HCT116 (cell line): ENCODE measurements around the gene SELPLG. TPM values are rescaled to one million over a fixed set of nuclear protein-coding genes. Genes with fewer than 3 reads are reported as not detected.

Source experiments
- ATAC-seq: fragments of 200-7000 bp; cut with Tn5 transposase; 2 replicates; pipeline ENCODE4 v1.9.1; 2020; ENCODE audit warnings: mild to moderate bottlenecking, moderate library complexity
- BruUV-seq: library from RNA; stranded (reverse); fragments of 400-500 nt; replicated peaks from 2 replicates; lab custom pipeline; 2021; lab: Mats Ljungman, UMichigan
- CTCF ChIA-PET: fragments of 300-600 bp; sonication (Branson Sonifier 250); formaldehyde crosslinking; loops from one replicate; lab custom pipeline; 2021; ENCODE audit warnings: antibody characterized with exemption; lab: Charles Lee
- POLR2A ChIA-PET: fragments of 300-600, 350-600 bp; sonication (Branson Sonifier 250); formaldehyde crosslinking; loops from one replicate; lab custom pipeline; 2021; ENCODE audit warnings: antibody characterized with exemption; lab: Charles Lee
- RAD21 ChIA-PET, 2 experiments: fragments of 300-600 bp; sonication (Branson Sonifier 250); formaldehyde crosslinking; loops; one replicate each; lab custom pipeline; 2023; ENCODE audit warnings: low total read pairs in 2 of 2; ENCODE audit not compliant: uncharacterized antibody in 2 of 2, unreplicated experiment in 2 of 2, low non-redundant PET in 1 of 2; lab: Charles Lee
- DNase-seq: peaks from one replicate; pipeline ENCODE4 v3.0.0-alpha.2; 2010; ENCODE audit warnings: low read depth, low spot score
- H2AFZ ChIP-seq: fragments of 200-600 bp; shearing (Covaris generic), sonication (generic); 2 replicates; pipeline ENCODE4 v1.6.1; 2017; ENCODE audit warnings: low read depth, mixed run types, mixed read lengths, antibody characterized with exemption, low read length; ENCODE audit not compliant: poor library complexity, severe bottlenecking
- H3K27ac ChIP-seq: 2 replicates; pipeline ENCODE4 v1.5.1; 2012; ENCODE audit warnings: low read depth, low read length
- H3K27me3 ChIP-seq: fragments of 200-600 bp; sonication (generic); 2 replicates; pipeline ENCODE4 v1.6.1; 2016; ENCODE audit warnings: mixed run types, low read length, mixed read lengths; ENCODE audit not compliant: insufficient read depth
- H3K36me3 ChIP-seq, 2 experiments: fragments of 200-500 bp in 1 of 2; fragments of 200-600 bp in 1 of 2; sonication (Bioruptor generic) in 1 of 2; sonication (generic) in 1 of 2; 2 replicates each; pipeline versions ENCODE4 v1.5.1 to v1.6.1; 2014 to 2016; ENCODE audit warnings: low read length in 2 of 2, inconsistent platforms in 1 of 2, mixed read lengths in 1 of 2, mixed run types in 1 of 2; ENCODE audit not compliant: insufficient read depth in 2 of 2, control insufficient read depth in 1 of 2
- H3K4me1 ChIP-seq, 2 experiments: fragments of 200-600 bp in 1 of 2; sonication (generic) in 1 of 2; 2 replicates each; pipeline versions ENCODE4 v1.5.1 to v1.6.1; 2012 to 2017; ENCODE audit warnings: low read length in 2 of 2, inconsistent platforms in 1 of 2, mild to moderate bottlenecking in 1 of 2, mixed read lengths in 1 of 2, mixed run types in 1 of 2, moderate library complexity in 1 of 2; ENCODE audit not compliant: insufficient read depth in 2 of 2, control insufficient read depth in 1 of 2
- H3K4me2 ChIP-seq: fragments of 200-600 bp; sonication (generic); 2 replicates; pipeline ENCODE4 v1.6.1; 2017; ENCODE audit warnings: mixed run types, low read length, mixed read lengths
- H3K4me3 ChIP-seq, 2 experiments: fragments of 200-600 bp in 1 of 2; sonication (generic) in 1 of 2; replicated peaks in 1 of 2; 2 replicates each; pipeline ENCODE4 v1.5.1; 2011 to 2016; ENCODE audit warnings: low read length in 2 of 2, control low read depth in 1 of 2, low read depth in 1 of 2, mild to moderate bottlenecking in 1 of 2, mixed read lengths in 1 of 2, mixed run types in 1 of 2
- H3K79me2 ChIP-seq: fragments of 200-600 bp; sonication (generic); 2 replicates; pipeline ENCODE4 v1.6.1; 2017; ENCODE audit warnings: mild to moderate bottlenecking, mixed run types, low read length, moderate library complexity, mixed read lengths; ENCODE audit not compliant: insufficient read depth
- H3K9ac ChIP-seq: fragments of 200-600 bp; sonication (generic); 2 replicates; pipeline ENCODE4 v1.6.1; 2016; ENCODE audit warnings: low read length, mixed read lengths
- H3K9me2 ChIP-seq: fragments of 200-600 bp; sonication (generic), shearing (Covaris generic); 2 replicates; pipeline ENCODE4 v1.6.1; 2017; ENCODE audit warnings: mixed run types, mild to moderate bottlenecking, moderate library complexity; ENCODE audit not compliant: insufficient read depth
- H3K9me3 ChIP-seq, 2 experiments: fragments of 200-500 bp in 1 of 2; fragments of 200-600 bp in 1 of 2; sonication (Bioruptor generic) in 1 of 2; sonication (generic) in 1 of 2; 2 replicates each; pipeline ENCODE4 v1.6.1; 2014 to 2017; ENCODE audit warnings: low read length in 2 of 2, mixed read lengths in 2 of 2, inconsistent platforms in 1 of 2, low read depth in 1 of 2, mild to moderate bottlenecking in 1 of 2, mixed run types in 1 of 2, moderate library complexity in 1 of 2; ENCODE audit not compliant: control insufficient read depth in 1 of 2, insufficient read depth in 1 of 2
- H4K20me1 ChIP-seq: fragments of 200-600 bp; sonication (generic), shearing (Covaris generic); 2 replicates; pipeline ENCODE4 v1.6.1; 2017; ENCODE audit warnings: mixed run types, mild to moderate bottlenecking, moderate library complexity; ENCODE audit not compliant: insufficient read depth
- CEBPB ChIP-seq: IDR thresholded peaks from 2 replicates; pipeline ENCODE4 v1.6.1; 2012; ENCODE audit warnings: low read depth
- EGR1 ChIP-seq: IDR thresholded peaks from 2 replicates; pipeline ENCODE4 v1.6.1; 2012; ENCODE audit warnings: low read depth
- EZH2 ChIP-seq: fragments of 200-600 bp; sonication (generic); IDR thresholded peaks from 2 replicates; pipeline ENCODE4 v1.6.1; 2017; ENCODE audit warnings: antibody characterized with exemption, mixed run types
- EZH2phosphoT487 ChIP-seq: fragments of 200-600 bp; IDR thresholded peaks from 2 replicates; pipeline ENCODE4 v1.6.1; 2018; ENCODE audit warnings: antibody characterized with exemption, borderline replicate concordance
- FOSL1 ChIP-seq: IDR thresholded peaks from 2 replicates; pipeline ENCODE4 v1.6.1; 2012; ENCODE audit warnings: low read depth
- JUND ChIP-seq: IDR thresholded peaks from 2 replicates; pipeline ENCODE4 v1.6.1; 2012
- POLR2A ChIP-seq: IDR thresholded peaks from 2 replicates; pipeline ENCODE4 v1.7.0; 2011; ENCODE audit warnings: borderline replicate concordance; ENCODE audit not compliant: insufficient read depth, insufficient read length; ENCODE audit errors: extremely low read depth
- POLR2AphosphoS5 ChIP-seq: IDR thresholded peaks from 2 replicates; pipeline ENCODE4 v1.6.1; 2011; ENCODE audit warnings: mild to moderate bottlenecking, low read depth, low read length, moderate library complexity
- RAD21 ChIP-seq: IDR thresholded peaks from 2 replicates; pipeline ENCODE4 v1.6.1; 2012; ENCODE audit warnings: low read depth, mild to moderate bottlenecking
- SIN3A ChIP-seq: IDR thresholded peaks from 2 replicates; pipeline ENCODE4 v1.6.1; 2012; ENCODE audit warnings: low read depth
- SRF ChIP-seq: IDR thresholded peaks from 2 replicates; pipeline ENCODE4 v1.6.1; 2012; ENCODE audit warnings: low read depth
- YY1 ChIP-seq: IDR thresholded peaks from 2 replicates; pipeline ENCODE4 v1.6.1; 2011; ENCODE audit warnings: low read length, low read depth, moderate library complexity, mild to moderate bottlenecking; ENCODE audit not compliant: insufficient replicate concordance; ENCODE audit errors: extremely low read depth
- ZFX ChIP-seq: fragments of 450-650 bp; IDR thresholded peaks from 2 replicates; pipeline ENCODE4 v1.6.1; 2017
- ZNF274 ChIP-seq: fragments of 200-500 bp; sonication (Bioruptor generic); IDR thresholded peaks from 2 replicates; pipeline ENCODE4 v1.6.1; 2014; ENCODE audit warnings: mild to moderate bottlenecking, low read depth, low read length, inconsistent platforms
- intact Hi-C: fragments of 100-400 bp; cut with micrococcal nuclease; formaldehyde crosslinking; loops from 2 replicates; pipeline ENCODE4 v1.10.0; 2022
- total RNA-seq: library from RNA; stranded (reverse); gene quantifications from one replicate; pipeline ENCODE4 v1.2.1, GENCODE V29; 2021; ENCODE audit not compliant: unreplicated experiment
- TF ChIP-seq, protein P1 (sequence below): IDR thresholded peaks from 2 replicates; pipeline ENCODE4 v1.6.1; 2011; ENCODE audit warnings: mild to moderate bottlenecking, low read length, moderate library complexity; ENCODE audit not compliant: insufficient replicate concordance; ENCODE audit errors: extremely low read depth
- TF ChIP-seq, protein P2 (sequence below), 3 experiments: fragments of 200-600 bp in 1 of 3; sonication (generic) in 1 of 3; IDR thresholded peaks in 2 of 3; conservative IDR thresholded peaks in 1 of 3; 2 replicates each; pipeline ENCODE4 v1.5.1; 2012 to 2017; ENCODE audit warnings: low read depth in 2 of 3, low read length in 2 of 3, antibody characterized with exemption in 1 of 3, borderline replicate concordance in 1 of 3, control low read depth in 1 of 3, mild to moderate bottlenecking in 1 of 3, mixed read lengths in 1 of 3, mixed run types in 1 of 3, moderate library complexity in 1 of 3; ENCODE audit not compliant: insufficient read depth in 1 of 3
- TF ChIP-seq, protein P3 (sequence below): IDR thresholded peaks from 2 replicates; pipeline ENCODE4 v1.6.1; 2012
- TF ChIP-seq, protein P4 (sequence below): IDR thresholded peaks from 2 replicates; pipeline ENCODE4 v1.6.1; 2012; ENCODE audit warnings: low read depth
- TF ChIP-seq, protein P5 (sequence below): IDR thresholded peaks from 2 replicates; pipeline ENCODE4 v1.6.1; 2012

Gene SELPLG
- total RNA-seq, 1 experiment from 2014 or later = 1.2 TPM

DNA sequence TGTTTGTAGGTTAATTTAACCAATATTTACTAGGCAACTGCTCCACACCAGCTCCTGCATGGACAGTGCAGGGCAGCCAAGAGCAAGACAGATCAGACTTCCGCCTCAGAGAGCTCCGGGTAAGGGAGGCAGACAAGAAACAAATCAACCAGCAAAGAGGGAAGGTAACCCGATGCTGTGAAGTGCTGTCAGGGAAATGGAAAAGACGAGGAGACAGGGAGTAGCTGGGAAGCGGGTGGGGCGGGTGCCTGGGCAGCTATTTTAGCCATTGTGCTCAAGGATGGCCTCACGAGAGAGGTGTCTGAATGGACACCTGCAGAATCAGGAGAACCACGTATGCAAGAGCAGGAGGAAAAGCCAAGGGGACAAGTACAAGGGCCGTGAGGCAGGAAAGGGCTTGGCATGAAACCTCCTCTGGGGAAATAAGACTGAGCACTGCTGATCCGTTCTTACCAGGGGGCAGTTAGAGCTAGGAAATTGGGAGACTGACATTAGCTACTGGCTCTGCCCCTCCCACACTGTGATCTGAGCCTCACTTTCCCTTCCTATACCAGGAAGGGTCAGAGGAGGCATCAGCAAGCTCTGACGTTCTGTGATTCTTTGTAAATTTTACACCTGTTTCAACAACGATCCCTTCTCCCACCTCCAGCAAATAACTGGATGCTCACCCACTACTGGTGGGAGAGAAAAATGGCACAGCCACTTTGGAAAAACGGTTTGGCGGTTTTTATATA, 29.3 kb downstream of the SELPLG start:
- Histone ChIP-seq H3K36me3 (no peaks in the 10 kb centered on the region), H3K27me3 (no peaks in the 10 kb centered on the region), H3K9ac (no peak overlapping the region), H3K4me3 (no peak overlapping the region), H3K9me3 (no peaks in the 10 kb centered on the region), H3K4me1 (peaks cover 0 to 7% of the 10 kb centered on the region in 2 experiments; a peak in 1 of 4 replicates), H3K27ac (no peak overlapping the region), H3K79me2 (no peaks in the 10 kb centered on the region), H4K20me1 (no peaks in the 10 kb centered on the region), H3K9me2 (no peaks in the 10 kb centered on the region), H3K4me2 (no peak overlapping the region), H2AFZ (no peak overlapping the region)
- BruUV-seq = no TSS peak
- TF ChIP-seq ZFX = no peak
- TF ChIP-seq, protein P1, sequence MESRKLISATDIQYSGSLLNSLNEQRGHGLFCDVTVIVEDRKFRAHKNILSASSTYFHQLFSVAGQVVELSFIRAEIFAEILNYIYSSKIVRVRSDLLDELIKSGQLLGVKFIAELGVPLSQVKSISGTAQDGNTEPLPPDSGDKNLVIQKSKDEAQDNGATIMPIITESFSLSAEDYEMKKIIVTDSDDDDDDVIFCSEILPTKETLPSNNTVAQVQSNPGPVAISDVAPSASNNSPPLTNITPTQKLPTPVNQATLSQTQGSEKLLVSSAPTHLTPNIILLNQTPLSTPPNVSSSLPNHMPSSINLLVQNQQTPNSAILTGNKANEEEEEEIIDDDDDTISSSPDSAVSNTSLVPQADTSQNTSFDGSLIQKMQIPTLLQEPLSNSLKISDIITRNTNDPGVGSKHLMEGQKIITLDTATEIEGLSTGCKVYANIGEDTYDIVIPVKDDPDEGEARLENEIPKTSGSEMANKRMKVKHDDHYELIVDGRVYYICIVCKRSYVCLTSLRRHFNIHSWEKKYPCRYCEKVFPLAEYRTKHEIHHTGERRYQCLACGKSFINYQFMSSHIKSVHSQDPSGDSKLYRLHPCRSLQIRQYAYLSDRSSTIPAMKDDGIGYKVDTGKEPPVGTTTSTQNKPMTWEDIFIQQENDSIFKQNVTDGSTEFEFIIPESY = no peak
- no peak for TF ChIP-seq EGR1
- TF ChIP-seq ZNF274 = no peak
- no peak for TF ChIP-seq SRF
- TF ChIP-seq SIN3A = no peak
- no peak for TF ChIP-seq POLR2AphosphoS5
- TF ChIP-seq EZH2phosphoT487 = no peak
- TF ChIP-seq, protein P2, sequence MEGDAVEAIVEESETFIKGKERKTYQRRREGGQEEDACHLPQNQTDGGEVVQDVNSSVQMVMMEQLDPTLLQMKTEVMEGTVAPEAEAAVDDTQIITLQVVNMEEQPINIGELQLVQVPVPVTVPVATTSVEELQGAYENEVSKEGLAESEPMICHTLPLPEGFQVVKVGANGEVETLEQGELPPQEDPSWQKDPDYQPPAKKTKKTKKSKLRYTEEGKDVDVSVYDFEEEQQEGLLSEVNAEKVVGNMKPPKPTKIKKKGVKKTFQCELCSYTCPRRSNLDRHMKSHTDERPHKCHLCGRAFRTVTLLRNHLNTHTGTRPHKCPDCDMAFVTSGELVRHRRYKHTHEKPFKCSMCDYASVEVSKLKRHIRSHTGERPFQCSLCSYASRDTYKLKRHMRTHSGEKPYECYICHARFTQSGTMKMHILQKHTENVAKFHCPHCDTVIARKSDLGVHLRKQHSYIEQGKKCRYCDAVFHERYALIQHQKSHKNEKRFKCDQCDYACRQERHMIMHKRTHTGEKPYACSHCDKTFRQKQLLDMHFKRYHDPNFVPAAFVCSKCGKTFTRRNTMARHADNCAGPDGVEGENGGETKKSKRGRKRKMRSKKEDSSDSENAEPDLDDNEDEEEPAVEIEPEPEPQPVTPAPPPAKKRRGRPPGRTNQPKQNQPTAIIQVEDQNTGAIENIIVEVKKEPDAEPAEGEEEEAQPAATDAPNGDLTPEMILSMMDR (IDR thresholded peaks at IDR 0.05 in 2 of 3, conservative IDR thresholded peaks at IDR 0.05 in 1 of 3; ENCODE audit: borderline replicate concordance in 1 of 3, insufficient read depth in 1 of 3, low read depth in 2 of 3, low read length in 2 of 3) = no peak
- TF ChIP-seq FOSL1 = no peak
- TF ChIP-seq RAD21 = no peak
- TF ChIP-seq JUND = no peak
- no peak for TF ChIP-seq POLR2A
- no peak for TF ChIP-seq EZH2
- no peak for TF ChIP-seq YY1
- TF ChIP-seq CEBPB = no peak
- TF ChIP-seq, protein P3, sequence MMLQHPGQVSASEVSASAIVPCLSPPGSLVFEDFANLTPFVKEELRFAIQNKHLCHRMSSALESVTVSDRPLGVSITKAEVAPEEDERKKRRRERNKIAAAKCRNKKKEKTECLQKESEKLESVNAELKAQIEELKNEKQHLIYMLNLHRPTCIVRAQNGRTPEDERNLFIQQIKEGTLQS = no peak
- TF ChIP-seq, protein P4, sequence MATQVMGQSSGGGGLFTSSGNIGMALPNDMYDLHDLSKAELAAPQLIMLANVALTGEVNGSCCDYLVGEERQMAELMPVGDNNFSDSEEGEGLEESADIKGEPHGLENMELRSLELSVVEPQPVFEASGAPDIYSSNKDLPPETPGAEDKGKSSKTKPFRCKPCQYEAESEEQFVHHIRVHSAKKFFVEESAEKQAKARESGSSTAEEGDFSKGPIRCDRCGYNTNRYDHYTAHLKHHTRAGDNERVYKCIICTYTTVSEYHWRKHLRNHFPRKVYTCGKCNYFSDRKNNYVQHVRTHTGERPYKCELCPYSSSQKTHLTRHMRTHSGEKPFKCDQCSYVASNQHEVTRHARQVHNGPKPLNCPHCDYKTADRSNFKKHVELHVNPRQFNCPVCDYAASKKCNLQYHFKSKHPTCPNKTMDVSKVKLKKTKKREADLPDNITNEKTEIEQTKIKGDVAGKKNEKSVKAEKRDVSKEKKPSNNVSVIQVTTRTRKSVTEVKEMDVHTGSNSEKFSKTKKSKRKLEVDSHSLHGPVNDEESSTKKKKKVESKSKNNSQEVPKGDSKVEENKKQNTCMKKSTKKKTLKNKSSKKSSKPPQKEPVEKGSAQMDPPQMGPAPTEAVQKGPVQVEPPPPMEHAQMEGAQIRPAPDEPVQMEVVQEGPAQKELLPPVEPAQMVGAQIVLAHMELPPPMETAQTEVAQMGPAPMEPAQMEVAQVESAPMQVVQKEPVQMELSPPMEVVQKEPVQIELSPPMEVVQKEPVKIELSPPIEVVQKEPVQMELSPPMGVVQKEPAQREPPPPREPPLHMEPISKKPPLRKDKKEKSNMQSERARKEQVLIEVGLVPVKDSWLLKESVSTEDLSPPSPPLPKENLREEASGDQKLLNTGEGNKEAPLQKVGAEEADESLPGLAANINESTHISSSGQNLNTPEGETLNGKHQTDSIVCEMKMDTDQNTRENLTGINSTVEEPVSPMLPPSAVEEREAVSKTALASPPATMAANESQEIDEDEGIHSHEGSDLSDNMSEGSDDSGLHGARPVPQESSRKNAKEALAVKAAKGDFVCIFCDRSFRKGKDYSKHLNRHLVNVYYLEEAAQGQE = no peak
- TF ChIP-seq, protein P5, sequence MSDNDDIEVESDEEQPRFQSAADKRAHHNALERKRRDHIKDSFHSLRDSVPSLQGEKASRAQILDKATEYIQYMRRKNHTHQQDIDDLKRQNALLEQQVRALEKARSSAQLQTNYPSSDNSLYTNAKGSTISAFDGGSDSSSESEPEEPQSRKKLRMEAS = no peak
- RAD21 ChIA-PET = no interaction called here
- intact Hi-C loops = no loop called here
- CTCF ChIA-PET = no interaction called here
- POLR2A ChIA-PET = no interaction called here
- ATAC-seq (no peak), DNase-seq (no peak)
